Body of pancreas (tissue), 4 donors: ENCODE measurements around the gene MACROH2A1. TPM values are rescaled to one million over a fixed set of nuclear protein-coding genes. Genes with fewer than 3 reads are reported as not detected.

ENCODE experiments used
- ATAC-seq: fragments of 150-250 bp; one replicate; pipeline ENCODE4 v1.9.1; 2016
- DNase-seq, 4 donors: peaks; one replicate each; pipeline ENCODE4 v3.0.0-alpha.2; 2019
- H3K27ac ChIP-seq, 4 donors: fragments of 200-600 bp; sonication (generic); 1 replicate in 3 of 4; 2 replicates in 1 of 4; pipeline versions ENCODE4 v1.5.1 to v1.6.1; 2016 to 2019; ENCODE audit warnings: mild to moderate bottlenecking in 1 of 4, mixed read lengths in 1 of 4, moderate library complexity in 1 of 4
- H3K27me3 ChIP-seq, 2 donors: fragments of 200-600 bp; sonication (generic); one replicate each; pipeline ENCODE4 v1.6.0; 2016; ENCODE audit warnings: mild to moderate bottlenecking in 1 of 2
- H3K36me3 ChIP-seq, 2 donors: fragments of 200-600 bp; sonication (generic); replicated peaks in 1 of 2; 2 replicates each; pipeline ENCODE4 v1.5.1; 2016; ENCODE audit warnings: low read depth in 2 of 2; ENCODE audit not compliant: insufficient read depth in 1 of 2
- H3K4me1 ChIP-seq: fragments of 200-600 bp; sonication (generic); one replicate; pipeline ENCODE4 v1.6.0; 2016
- H3K4me3 ChIP-seq, 2 donors: fragments of 200-600 bp; sonication (generic); 1 replicate in 1 of 2; 2 replicates in 1 of 2; pipeline ENCODE4 v1.5.1; 2016 to 2019
- H3K9me3 ChIP-seq, 3 donors: fragments of 200-600 bp; sonication (generic); 1 replicate in 2 of 3; 2 replicates in 1 of 3; pipeline ENCODE4 v1.5.1; 2016
- POLR2A ChIP-seq, 3 donors: fragments of 450-650 bp; IDR thresholded peaks; one replicate each; pipeline ENCODE4 v1.6.1; 2016; ENCODE audit warnings: antibody characterized with exemption in 3 of 3, mild to moderate bottlenecking in 2 of 3
- WGBS, 2 donors: methylation state at CpG; one replicate each; pipeline ENCODE4 v1.1.5; 2017; 5-methylcytosine and 5-hydroxymethylcytosine counted together
- intact Hi-C: fragments of 100-400 bp; cut with DNase I; formaldehyde crosslinking; loops from one replicate; pipeline ENCODE4 v1.15.1; 2023
- total RNA-seq, 2 donors: library from RNA; depleted of rRNA; stranded (reverse); fragments of >200 nt; gene quantifications; one replicate each; pipeline ENCODE4 v1.1.0, GENCODE V29; 2016
- TF ChIP-seq, protein P1 (sequence below), 7 experiments: fragments of 450-650 bp in 4 of 7; fragments of 200-600 bp in 3 of 7; sonication (generic) in 3 of 7; IDR thresholded peaks; one replicate each; pipeline ENCODE4 v1.5.1; 2016 to 2019; ENCODE audit warnings: antibody characterized with exemption in 7 of 7

Gene MACROH2A1
- total RNA-seq, 2 donors from 2014 or later = 78.9 to 142 TPM

DNA sequence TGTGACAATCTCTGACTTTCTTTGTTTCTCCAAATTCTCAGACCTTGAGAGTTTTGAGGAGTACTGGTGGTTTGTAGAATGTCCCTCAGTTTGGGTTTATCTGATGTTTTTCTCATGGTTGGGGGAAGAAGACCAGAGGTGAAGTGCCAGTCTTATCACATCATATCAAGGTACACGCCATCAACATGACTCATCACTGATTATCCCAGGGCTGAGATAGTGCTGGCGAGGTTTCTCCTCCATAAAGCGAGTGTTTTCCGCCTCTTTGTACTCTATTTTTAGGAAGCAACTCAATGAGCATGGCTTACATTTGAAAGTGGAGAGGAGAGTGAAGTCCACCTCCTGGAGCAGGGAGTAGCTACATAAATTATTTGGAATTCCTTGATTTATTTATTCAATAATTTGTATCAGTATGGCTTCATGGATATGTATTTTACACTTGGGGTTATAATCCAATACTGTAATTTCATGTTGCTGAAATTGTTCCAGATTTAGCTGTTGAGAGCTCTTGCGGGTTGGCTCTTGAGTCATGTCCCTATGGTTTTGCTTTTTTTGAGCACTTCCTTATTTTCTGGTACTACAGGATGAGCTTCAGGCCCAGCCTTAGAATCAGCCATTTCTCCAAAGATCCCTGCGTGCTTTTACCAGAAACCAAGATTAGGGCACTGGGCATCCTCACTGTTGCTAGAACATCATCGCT is 24.3 kb upstream of the MACROH2A1 start:
- Histone ChIP-seq H3K36me3 (no peaks in the 10 kb centered on the region), H3K9me3 (no peaks in the 10 kb centered on the region), H3K4me1 (no peaks in the 10 kb centered on the region), H3K27me3 (no peaks in the 10 kb centered on the region), H3K4me3 (no peak overlapping the region), H3K27ac (no peak overlapping the region)
- intact Hi-C loops = no loop called here
- 69 to 80% methylated on average over 7 of the region's 7 CpGs for WGBS, 2 donors
- TF ChIP-seq POLR2A (IDR thresholded peaks at IDR 0.05) = no peak
- TF ChIP-seq, protein P1, sequence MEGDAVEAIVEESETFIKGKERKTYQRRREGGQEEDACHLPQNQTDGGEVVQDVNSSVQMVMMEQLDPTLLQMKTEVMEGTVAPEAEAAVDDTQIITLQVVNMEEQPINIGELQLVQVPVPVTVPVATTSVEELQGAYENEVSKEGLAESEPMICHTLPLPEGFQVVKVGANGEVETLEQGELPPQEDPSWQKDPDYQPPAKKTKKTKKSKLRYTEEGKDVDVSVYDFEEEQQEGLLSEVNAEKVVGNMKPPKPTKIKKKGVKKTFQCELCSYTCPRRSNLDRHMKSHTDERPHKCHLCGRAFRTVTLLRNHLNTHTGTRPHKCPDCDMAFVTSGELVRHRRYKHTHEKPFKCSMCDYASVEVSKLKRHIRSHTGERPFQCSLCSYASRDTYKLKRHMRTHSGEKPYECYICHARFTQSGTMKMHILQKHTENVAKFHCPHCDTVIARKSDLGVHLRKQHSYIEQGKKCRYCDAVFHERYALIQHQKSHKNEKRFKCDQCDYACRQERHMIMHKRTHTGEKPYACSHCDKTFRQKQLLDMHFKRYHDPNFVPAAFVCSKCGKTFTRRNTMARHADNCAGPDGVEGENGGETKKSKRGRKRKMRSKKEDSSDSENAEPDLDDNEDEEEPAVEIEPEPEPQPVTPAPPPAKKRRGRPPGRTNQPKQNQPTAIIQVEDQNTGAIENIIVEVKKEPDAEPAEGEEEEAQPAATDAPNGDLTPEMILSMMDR (IDR thresholded peaks at IDR 0.05) = no peak
- no peak for ATAC-seq
- no peak for DNase-seq

DNA sequence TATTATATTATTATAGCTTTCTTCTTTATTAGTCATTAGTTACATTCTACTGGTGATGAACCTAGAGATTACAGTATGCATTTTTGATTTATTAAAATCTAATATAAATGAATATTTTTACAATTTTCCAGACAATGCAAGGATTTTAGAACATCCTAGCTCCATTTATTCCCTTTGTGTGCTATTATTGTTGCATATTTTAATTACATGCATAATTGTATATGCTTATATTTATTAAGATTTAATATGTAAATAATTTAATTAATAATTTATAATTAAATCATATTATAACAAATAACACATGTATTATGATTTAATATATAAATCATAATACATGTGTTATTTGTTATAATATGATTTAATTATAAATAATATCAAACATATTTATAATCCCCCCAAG is 23.4 kb upstream of the MACROH2A1 start:
- no peaks in the 10 kb centered on the region for H3K36me3 ChIP-seq
- H3K4me3 ChIP-seq = no peak overlapping the region
- H3K27ac ChIP-seq = no peak overlapping the region
- TF ChIP-seq POLR2A (IDR thresholded peaks at IDR 0.05) = no peak
- TF ChIP-seq, protein P1 (IDR thresholded peaks at IDR 0.05) = no peak
- H3K27me3 ChIP-seq = no peaks in the 10 kb centered on the region
- intact Hi-C loops = no loop called here
- ATAC-seq (no peak), DNase-seq (no peak)
- H3K4me1 ChIP-seq = no peaks in the 10 kb centered on the region
- H3K9me3 ChIP-seq = no peaks in the 10 kb centered on the region

DNA sequence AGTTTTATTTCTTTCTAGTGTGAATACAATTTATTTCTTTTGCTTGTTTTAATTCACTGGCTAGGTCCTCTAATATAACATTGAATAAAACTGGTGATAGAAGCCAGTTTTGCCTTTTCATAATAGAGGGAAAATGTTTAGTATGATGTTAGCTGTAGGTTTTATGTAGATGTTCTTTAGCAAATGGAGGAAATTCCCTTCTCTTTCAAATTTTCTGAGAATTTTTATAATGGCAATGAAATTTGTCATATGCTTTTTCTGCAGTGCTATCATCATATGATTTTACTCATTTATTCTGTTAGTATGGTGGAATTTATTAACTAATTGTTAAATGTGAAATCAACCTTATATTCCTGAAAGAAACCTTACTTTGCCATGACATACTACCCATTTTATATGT is 18.1 kb upstream of the MACROH2A1 start:
- ATAC-seq (no peak), DNase-seq (no peak)
- intact Hi-C loops = no loop called here
- H3K4me1 ChIP-seq = no peaks in the 10 kb centered on the region
- no peak overlapping the region for H3K27ac ChIP-seq
- H3K27me3 ChIP-seq = no peaks in the 10 kb centered on the region
- H3K36me3 ChIP-seq = no peaks in the 10 kb centered on the region
- H3K9me3 ChIP-seq = no peaks in the 10 kb centered on the region
- H3K4me3 ChIP-seq = no peak overlapping the region
- no peak for TF ChIP-seq POLR2A (IDR thresholded peaks at IDR 0.05)
- TF ChIP-seq, protein P1 (IDR thresholded peaks at IDR 0.05) = no peak

DNA sequence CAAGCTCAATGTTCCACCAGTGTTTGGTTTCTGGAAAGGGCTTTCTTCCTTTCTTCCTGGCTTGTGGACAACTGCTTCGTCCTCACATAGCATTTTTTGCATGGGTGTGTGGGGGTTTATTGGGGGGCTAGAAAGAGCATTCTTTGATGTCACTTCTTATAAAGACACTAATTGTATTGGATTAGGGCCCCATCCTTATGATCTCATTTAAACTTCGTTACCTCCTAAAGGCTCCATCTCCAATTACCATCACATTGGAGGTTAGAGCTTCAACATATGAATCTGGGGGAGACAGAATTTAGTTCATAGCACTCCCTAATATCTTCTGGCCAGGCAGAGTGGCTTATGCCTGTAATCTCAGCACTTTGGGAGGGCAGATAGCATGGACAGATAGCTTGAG is 6.1 kb upstream of the MACROH2A1 start:
- no peak for ATAC-seq
- Histone ChIP-seq H3K36me3 (no peaks in the 10 kb centered on the region), H3K9me3 (no peaks in the 10 kb centered on the region), H3K4me1 (no peaks in the 10 kb centered on the region), H3K27ac (no peak overlapping the region), H3K27me3 (no peaks in the 10 kb centered on the region), H3K4me3 (no peak overlapping the region)
- no peak for DNase-seq
- whole genome bisulfite sequencing, 2 donors = 66 to 77% methylated on average over 2 of the region's 2 CpGs
- intact Hi-C loops = no loop called here
- no peak for TF ChIP-seq POLR2A (IDR thresholded peaks at IDR 0.05)
- TF ChIP-seq, protein P1 (IDR thresholded peaks at IDR 0.05) = no peak

DNA sequence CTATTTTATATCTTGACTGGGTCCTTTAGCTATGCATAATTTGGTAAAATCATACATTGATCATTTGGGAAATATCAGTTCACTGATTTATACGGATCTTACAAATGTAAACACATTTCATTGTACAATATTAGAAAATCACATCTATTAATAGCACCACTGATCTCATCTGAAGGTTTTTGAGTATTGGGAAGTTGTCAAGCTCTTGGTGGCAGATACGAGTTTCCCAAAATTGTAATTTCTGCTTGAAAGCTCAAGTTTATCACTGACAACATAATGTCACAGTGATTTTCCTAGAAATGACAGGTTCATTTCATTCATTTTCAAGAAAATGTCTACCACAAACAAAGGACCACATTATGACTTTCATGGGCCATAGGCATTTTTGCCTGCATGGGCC is 3.0 kb upstream of the MACROH2A1 start:
- Histone ChIP-seq H3K27me3 (no peaks in the 10 kb centered on the region), H3K9me3 (no peaks in the 10 kb centered on the region), H3K4me1 (peaks cover 17% of the 10 kb centered on the region), H3K36me3 (no peaks in the 10 kb centered on the region), H3K4me3 (no peak overlapping the region), H3K27ac (no peak overlapping the region)
- intact Hi-C loops = no loop called here
- TF ChIP-seq POLR2A (IDR thresholded peaks at IDR 0.05) = no peak
- TF ChIP-seq, protein P1 (IDR thresholded peaks at IDR 0.05) = no peak
- DNase-seq (no peak), ATAC-seq (no peak)
- 66 to 82% methylated on average over 2 of the region's 2 CpGs for WGBS, 2 donors
